Keratinocyte (primary cell): ENCODE results near the gene DCP2.

Experiments used
- CTCF ChIP-seq, 3 experiments: IDR thresholded peaks in 1 of 3; conservative IDR thresholded peaks in 1 of 3; optimal IDR thresholded peaks in 1 of 3; 2 replicates in 2 of 3; 3 replicates in 1 of 3; pipeline versions ENCODE3 to v1.5.1; 2011; ENCODE audit warnings: low read length in 3 of 3, mild to moderate bottlenecking in 3 of 3, moderate library complexity in 2 of 3, control low read depth in 1 of 3, inconsistent platforms in 1 of 3; ENCODE audit not compliant: insufficient read depth in 2 of 3; ENCODE audit errors: extremely low read depth in 1 of 3
- EZH2 ChIP-seq: IDR thresholded peaks from one replicate; pipeline ENCODE4 v1.6.1; 2012; ENCODE audit warnings: inconsistent platforms, mild to moderate bottlenecking, low read length, moderate library complexity

- TF ChIP-seq CTCF (optimal IDR thresholded peaks at IDR 0.05 in 1 of 3, IDR thresholded peaks at IDR 0.05 in 1 of 3, conservative IDR thresholded peaks at IDR 0.05 in 1 of 3; ENCODE audit: extremely low read depth in 1 of 3, insufficient read depth in 2 of 3, low read length in 3 of 3): no peak
- TF ChIP-seq EZH2: no peak
Observed at GRCh38 chr5:112986224-112986623, 9.6 kb downstream of the DCP2 start.
